GM18517 (cell line): ENCODE measurements around the gene NKX1-2.

Experiments
- ATAC-seq: cut with Tn5 transposase; IDR thresholded peaks from one replicate; pipeline ENCODE4 v1.9.1; 2021; ENCODE audit warnings: mild to moderate bottlenecking, moderate library complexity; ENCODE audit not compliant: unreplicated experiment

The NKX1-2 gene

GRCh38 chr10:124418726-124419501, 30.9 kb downstream of the NKX1-2 start, which contains the start of gene OAT:
Gene OAT, minus strand, starts transcription at chr10:124418923. Its CDS starts 6,752 bp downstream, at chr10:124412171.
- ATAC-seq, result peak; percentile 95

DNA sequence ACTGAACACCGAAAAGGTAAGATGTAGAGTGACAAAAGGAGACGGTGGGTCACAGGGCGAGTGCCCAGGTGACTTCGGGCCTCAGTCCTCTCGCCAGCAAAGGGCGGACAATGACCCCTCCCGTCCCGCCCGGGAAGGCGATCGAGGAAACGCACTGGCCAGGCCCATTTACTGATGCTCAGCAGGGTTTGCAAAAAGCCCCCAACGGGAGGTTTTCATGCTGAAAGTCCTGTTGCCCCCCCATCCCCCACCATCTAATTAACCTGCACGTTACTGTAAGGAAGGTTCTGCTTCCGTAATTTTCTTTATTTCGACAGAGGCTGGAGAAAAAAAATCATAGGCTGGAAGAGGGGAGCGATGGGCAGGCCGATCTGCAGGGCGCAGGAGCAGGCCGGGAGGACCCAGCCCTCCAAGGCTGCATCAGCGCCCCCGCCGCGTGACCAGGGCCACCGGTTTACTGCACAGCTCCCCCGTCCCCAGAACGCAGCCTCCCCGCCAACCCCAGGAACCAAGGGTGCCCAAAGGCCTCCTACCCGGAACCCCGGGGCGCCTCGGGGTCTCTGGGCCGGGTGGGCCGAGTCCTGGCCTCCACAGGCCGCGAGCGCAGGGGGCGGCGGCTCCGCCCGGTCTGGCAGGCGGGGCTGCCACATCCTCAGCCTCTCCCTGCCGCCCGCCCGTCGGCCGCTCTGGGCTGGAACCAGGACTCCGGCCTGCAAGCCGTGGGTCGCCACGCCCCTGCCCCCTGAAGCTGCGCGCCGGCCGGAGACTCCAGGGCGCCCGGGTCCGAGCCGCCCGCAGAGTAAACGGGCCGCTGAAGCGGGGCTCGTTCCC, 31.7 kb downstream of the NKX1-2 start:
- peak; percentile 21 for ATAC-seq

- no peak for ATAC-seq
Measured at GRCh38 chr10:124416733-124417132, 33.1 kb downstream of the NKX1-2 start.

DNA sequence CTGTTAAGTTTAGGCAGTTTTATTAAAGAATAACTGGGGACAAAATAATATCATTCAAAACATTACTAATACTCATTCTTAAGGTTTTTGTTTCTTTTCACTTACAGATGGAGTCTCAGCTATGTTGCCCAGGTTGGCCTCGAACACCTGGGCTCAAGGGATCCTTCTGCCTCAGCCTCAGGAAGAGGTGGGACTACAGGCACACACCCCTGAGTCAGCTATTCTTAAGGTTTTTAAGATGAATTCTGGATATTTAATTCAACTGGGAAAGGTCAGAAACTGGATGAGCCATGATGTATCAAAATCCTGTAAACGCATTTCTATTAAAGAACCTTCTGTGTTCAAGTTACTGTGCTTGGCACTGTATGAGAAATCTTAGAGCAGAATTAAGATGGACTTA, 34.6 kb downstream of the NKX1-2 start:
- no peak for ATAC-seq

- ATAC-seq, result no peak
Measured at GRCh38 chr10:124414076-124414475, 35.8 kb downstream of the NKX1-2 start.

GRCh38 chr10:124409696-124410095, 40.1 kb downstream of the NKX1-2 start:
- ATAC-seq, result no peak

DNA sequence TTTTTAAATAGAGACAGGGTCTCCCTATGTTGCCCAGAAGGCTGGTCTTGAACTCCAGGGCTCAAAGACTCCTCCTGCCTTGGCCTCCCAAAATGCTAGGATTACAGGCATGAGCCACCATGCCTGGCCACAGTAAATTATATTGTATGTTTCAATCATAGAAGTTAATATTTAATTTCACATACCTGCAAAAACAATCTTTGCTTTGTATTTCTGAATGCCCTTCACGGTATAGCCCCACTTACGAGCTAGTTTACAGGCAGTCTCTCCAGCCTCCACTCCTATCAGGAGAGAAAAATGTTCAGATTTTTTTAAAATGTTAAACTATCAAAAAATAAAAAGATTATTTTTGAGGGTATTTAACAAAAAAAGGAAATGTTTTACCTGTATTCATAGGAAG, 41.5 kb downstream of the NKX1-2 start:
- ATAC-seq, result no peak

DNA sequence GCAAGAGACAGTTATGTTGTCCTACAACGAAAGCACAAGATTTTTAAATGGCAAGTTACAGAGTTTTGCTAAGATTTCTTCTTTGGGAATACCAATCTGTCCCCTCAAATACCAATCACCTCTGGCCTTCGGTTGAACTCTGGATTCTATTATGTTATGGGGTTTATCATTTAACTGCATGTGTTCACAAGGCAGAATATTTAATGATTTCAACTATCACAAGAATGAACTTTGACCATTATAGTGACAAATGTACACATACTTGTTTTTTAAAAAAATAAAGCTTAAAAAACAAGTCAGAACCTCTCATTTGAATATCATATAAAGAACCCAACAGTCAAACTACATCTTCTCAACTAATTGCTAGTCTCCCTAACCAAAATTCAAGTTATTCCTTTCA, 42.4 kb downstream of the NKX1-2 start:
- ATAC-seq, result no peak

DNA sequence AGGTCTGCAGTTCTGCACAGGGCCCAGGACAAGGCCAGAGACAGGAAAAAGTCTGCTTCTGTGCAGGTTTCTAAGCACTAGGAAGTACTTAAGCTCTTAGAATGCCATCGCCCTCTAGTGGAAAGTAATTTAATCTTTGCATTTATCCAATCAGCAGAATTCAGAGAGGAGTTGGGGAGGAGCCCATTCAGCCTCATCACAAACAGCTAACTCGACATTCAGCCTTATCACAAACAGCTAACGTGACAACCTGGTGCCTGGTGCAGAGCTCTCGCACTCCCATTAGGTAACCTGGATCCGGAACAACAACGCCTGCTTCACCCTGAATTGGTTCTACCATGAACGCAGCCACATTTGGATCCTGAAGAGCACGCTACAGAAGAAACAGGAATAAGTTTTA, 46.3 kb downstream of the NKX1-2 start:
- ATAC-seq, result peak; percentile 79

DNA sequence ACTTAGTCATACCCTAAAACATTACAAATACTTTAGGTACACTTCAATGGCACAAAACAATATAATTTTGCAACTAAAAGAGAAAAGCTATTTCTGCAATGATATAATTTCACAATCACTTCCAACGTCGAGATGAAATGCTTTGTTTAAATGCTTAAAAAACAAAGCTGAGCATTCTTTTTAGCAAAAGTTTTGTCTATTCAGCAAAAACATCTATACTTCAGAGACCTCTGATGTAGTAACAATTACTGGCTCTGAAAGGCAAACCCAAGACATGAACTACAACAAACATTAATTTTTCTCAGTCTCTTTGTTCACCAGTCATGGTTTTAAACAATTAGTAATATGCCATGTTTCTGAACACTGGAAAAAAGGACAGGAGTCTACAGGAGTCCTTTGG, 47.6 kb downstream of the NKX1-2 start:
- ATAC-seq, result no peak

DNA sequence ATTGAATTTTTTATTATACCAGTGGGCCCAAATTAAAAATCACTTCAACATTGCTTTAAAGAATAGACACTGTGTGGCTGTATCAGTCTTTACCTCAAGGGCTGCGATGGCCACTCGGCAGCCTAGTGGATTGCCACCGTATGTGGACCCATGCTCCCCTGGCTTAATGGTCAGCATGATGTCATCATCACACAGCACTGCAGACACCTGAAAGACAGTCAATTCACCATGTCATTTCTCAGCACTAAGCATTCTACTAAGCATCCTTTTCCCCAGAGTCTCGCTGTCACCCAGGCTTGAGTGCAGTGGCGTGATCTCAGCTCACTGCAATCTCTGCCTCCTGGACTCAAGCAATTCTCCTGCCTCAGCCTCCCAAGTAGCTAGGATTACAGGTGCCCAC, 48.2 kb downstream of the NKX1-2 start:
- no peak for ATAC-seq
